ENCODE measurements around the gene VAV1.

The VAV1 gene

DNA sequence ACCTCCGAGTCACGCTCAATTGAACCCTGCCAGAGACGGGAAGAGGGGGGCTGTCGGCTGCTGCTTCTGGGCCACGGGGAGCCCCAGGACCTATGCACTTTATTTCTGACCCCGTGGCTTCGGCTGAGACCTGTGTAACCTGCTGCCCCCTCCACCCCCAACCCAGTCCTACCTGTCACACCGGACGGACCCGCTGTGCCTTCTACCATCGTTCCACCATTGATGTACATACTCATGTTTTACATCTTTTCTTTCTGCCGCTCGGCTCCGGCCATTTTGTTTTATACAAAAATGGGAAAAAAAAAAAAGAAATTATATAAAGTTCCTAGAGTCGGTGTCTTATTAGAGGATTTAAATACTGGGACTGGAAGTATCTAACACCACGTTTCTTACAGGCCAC is 21.3 kb upstream of the VAV1 start:
- TF ChIP-seq TAF1 (IDR thresholded peaks at IDR 0.05; ENCODE audit: borderline replicate concordance, insufficient read depth, low read length), result no peak
- TF ChIP-seq SIN3A (IDR thresholded peaks at IDR 0.05; ENCODE audit: borderline replicate concordance, insufficient read depth, low read length), result no peak
- TF ChIP-seq, protein P1, sequence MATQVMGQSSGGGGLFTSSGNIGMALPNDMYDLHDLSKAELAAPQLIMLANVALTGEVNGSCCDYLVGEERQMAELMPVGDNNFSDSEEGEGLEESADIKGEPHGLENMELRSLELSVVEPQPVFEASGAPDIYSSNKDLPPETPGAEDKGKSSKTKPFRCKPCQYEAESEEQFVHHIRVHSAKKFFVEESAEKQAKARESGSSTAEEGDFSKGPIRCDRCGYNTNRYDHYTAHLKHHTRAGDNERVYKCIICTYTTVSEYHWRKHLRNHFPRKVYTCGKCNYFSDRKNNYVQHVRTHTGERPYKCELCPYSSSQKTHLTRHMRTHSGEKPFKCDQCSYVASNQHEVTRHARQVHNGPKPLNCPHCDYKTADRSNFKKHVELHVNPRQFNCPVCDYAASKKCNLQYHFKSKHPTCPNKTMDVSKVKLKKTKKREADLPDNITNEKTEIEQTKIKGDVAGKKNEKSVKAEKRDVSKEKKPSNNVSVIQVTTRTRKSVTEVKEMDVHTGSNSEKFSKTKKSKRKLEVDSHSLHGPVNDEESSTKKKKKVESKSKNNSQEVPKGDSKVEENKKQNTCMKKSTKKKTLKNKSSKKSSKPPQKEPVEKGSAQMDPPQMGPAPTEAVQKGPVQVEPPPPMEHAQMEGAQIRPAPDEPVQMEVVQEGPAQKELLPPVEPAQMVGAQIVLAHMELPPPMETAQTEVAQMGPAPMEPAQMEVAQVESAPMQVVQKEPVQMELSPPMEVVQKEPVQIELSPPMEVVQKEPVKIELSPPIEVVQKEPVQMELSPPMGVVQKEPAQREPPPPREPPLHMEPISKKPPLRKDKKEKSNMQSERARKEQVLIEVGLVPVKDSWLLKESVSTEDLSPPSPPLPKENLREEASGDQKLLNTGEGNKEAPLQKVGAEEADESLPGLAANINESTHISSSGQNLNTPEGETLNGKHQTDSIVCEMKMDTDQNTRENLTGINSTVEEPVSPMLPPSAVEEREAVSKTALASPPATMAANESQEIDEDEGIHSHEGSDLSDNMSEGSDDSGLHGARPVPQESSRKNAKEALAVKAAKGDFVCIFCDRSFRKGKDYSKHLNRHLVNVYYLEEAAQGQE (IDR thresholded peaks at IDR 0.05; ENCODE audit: insufficient read depth in 1 of 2, low read depth in 2 of 2, low read length in 2 of 2), result no peak
- TF ChIP-seq FOXP2 (optimal IDR thresholded peaks at IDR 0.05; ENCODE audit: borderline replicate concordance, extremely low read depth, extremely low read length, insufficient read depth), result no peak
- TF ChIP-seq POLR2AphosphoS5 (IDR thresholded peaks at IDR 0.05; ENCODE audit: low read depth, low read length), result no peak

DNA sequence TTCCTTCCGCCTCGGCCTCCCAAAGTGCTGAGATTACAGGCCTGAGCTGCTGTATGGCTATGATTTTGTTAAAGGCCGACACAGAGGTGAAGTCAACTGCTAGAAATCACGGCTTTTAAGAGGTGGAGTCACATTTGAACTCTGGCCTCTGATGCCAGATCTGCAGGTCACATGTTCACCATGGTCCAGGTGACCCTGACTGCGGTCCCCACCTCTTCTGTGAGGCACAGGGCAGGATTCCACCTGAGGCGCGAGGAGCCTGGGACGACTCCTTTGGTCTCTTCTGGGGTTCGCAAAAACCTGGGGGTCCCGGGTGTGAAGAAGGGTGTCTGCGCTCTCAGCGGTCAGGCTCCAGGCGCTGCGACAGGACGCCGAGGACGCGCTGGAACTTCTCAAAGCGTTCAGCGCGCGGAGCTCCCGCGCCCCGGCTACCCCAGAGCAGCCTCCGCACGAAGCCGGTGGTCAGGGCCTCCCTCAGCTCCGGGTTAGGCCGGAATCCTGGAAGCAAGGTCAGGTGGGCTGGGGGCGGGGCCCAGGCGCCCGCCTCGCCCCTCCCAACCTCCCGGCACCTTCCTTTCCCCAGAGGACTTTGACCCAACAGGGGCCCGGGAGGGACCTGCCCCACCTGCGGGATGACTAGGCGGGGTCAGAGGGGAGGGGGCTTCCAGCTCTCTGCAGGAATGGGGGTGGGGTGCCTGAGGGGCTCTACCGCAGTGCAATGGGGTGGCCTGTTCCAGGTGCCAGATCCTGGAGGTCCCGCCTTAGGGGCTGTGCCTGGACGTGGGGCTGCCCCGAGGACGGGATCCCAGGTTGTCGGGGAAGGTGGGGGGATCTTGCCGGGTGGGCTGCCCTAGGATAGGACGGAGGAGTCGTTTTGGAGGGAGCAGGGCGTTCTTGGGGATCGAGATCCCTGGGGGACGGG is 20.0 kb upstream of the VAV1 start:
- no peak for TF ChIP-seq TAF1 (IDR thresholded peaks at IDR 0.05; ENCODE audit: borderline replicate concordance, insufficient read depth, low read length)
- no peak for TF ChIP-seq SIN3A (IDR thresholded peaks at IDR 0.05; ENCODE audit: borderline replicate concordance, insufficient read depth, low read length)
- TF ChIP-seq, protein P1 (IDR thresholded peaks at IDR 0.05; ENCODE audit: insufficient read depth in 1 of 2, low read depth in 2 of 2, low read length in 2 of 2), result no peak
- TF ChIP-seq POLR2AphosphoS5 (IDR thresholded peaks at IDR 0.05; ENCODE audit: low read depth, low read length), result no peak
- no peak for TF ChIP-seq FOXP2 (optimal IDR thresholded peaks at IDR 0.05; ENCODE audit: borderline replicate concordance, extremely low read depth, extremely low read length, insufficient read depth)

DNA sequence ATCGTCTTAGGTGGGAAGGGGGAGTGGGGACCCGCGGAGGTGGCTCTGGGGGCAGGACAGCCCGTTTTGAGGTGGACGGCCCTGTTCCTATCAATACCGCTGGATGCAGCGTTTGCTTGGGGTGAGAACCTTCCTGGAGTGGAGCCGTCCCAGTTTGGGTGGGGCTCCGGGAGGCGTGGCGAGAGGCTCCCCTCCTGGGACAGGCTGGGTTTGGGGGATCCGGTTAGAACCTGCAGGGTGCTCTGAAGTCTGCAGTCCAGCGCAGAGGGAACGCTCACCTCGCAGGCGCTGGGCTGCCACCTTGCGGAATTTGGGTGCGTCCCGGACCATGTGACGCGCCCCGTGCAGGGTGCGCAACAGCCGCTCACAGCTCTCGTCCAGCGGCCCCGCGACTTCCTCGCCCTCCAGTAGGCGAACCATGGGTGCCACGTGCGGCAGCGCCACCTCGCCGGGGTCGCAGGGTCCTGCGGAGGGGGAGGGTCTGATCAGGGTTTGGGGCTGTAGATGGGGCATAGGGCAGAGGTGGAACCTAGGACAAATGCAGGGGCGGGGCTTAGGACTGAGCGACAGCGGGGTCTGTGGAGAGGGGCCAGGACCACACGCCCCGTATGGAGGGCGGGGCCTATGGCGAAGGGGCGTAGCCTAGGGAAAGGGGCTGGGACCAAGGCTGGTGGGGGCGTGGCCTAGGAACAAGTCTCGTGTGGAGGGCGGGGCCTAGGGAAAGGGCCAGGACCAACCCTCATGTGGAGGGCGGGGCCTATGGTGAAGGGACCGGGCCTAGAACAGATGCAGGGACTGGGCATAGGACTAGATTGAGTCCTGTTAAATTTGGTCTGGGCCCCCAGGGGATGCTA is 19.1 kb upstream of the VAV1 start:
- TF ChIP-seq FOXP2 (optimal IDR thresholded peaks at IDR 0.05; ENCODE audit: borderline replicate concordance, extremely low read depth, extremely low read length, insufficient read depth) (no peak), TAF1 (IDR thresholded peaks at IDR 0.05; ENCODE audit: borderline replicate concordance, insufficient read depth, low read length) (no peak), SIN3A (IDR thresholded peaks at IDR 0.05; ENCODE audit: borderline replicate concordance, insufficient read depth, low read length) (no peak), POLR2AphosphoS5 (IDR thresholded peaks at IDR 0.05; ENCODE audit: low read depth, low read length) (no peak)
- TF ChIP-seq, protein P1 (IDR thresholded peaks at IDR 0.05; ENCODE audit: insufficient read depth in 1 of 2, low read depth in 2 of 2, low read length in 2 of 2), result no peak

DNA sequence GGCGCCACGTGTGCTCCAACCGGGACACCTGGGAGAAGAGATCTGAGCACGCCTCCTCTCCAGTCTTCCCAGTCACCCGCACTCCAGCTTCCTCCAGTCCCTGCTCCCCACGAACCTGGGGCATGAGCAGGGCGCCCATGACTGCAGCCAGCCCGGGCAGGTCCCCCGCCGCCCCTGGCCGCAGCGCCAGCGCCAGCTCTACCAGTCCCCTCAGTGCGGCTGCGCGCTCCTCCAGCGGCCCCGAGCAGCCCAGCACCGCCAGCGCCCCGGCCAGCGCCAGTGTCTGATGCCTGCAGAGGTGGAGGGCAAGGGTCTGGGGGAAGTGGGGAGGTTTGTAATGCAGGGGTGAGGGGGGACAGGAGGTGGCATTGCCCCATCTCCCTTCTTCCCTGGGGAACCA is 18.4 kb upstream of the VAV1 start:
- TF ChIP-seq SIN3A (IDR thresholded peaks at IDR 0.05; ENCODE audit: borderline replicate concordance, insufficient read depth, low read length), result no peak
- no peak for TF ChIP-seq POLR2AphosphoS5 (IDR thresholded peaks at IDR 0.05; ENCODE audit: low read depth, low read length)
- TF ChIP-seq, protein P1 (IDR thresholded peaks at IDR 0.05; ENCODE audit: insufficient read depth in 1 of 2, low read depth in 2 of 2, low read length in 2 of 2), result no peak
- TF ChIP-seq FOXP2 (optimal IDR thresholded peaks at IDR 0.05; ENCODE audit: borderline replicate concordance, extremely low read depth, extremely low read length, insufficient read depth), result no peak
- no peak for TF ChIP-seq TAF1 (IDR thresholded peaks at IDR 0.05; ENCODE audit: borderline replicate concordance, insufficient read depth, low read length)
